ENCODE measurements around the gene GPD2. TPM values are rescaled to one million over a fixed set of nuclear protein-coding genes. Genes with fewer than 3 reads are reported as not detected.
A peak's percentile ranks its signal among the peaks of the same experiment; 100 is the strongest.

The GPD2 gene
- total and polyA plus RNA-seq, 2 of the 8 experiments (the other 6 are each of a cell fraction or from before 2014, with no cell fraction given) = 8.4 to 43.1 TPM

GRCh38 chr2:156435718-156436496, at the start of gene GPD2 (continued):
- TF ChIP-seq HDAC2 (IDR thresholded peaks at IDR 0.05; ENCODE audit: borderline replicate concordance in 1 of 2, low read depth in 2 of 2, low read length in 2 of 2) (0 out of 4 replicates have a peak, but pooled peaks of 1 of the 2 experiments have one; percentile 12), NANOG (IDR thresholded peaks at IDR 0.05; ENCODE audit: insufficient read depth, low read depth, low read length, poor library complexity, severe bottlenecking) (no peak), RAD21 (IDR thresholded peaks at IDR 0.05 in 1 of 2, conservative IDR thresholded peaks at IDR 0.05 in 1 of 2; ENCODE audit: low read depth in 2 of 2, low read length in 2 of 2) (0 out of 4 replicates have a peak, but pooled peaks of 1 of the 2 experiments have one; percentile 16), POLR2A (IDR thresholded peaks at IDR 0.05; ENCODE audit: control extremely low read depth in 1 of 2, low read depth in 2 of 2, low read length in 2 of 2) (peak; percentile 53 to 89), MAX (IDR thresholded peaks at IDR 0.05) (peak; percentile 76), E2F6 (IDR thresholded peaks at IDR 0.05) (peak; percentile 71), ASH2L (IDR thresholded peaks at IDR 0.05; ENCODE audit: low read length) (peak; percentile 96), TBP (IDR thresholded peaks at IDR 0.05; ENCODE audit: low read depth, low read length) (peak; percentile 34; the same call in 1 of the 2 replicates), PHF8 (conservative IDR thresholded peaks at IDR 0.05; ENCODE audit: low read depth, low read length) (peak; percentile 64), CREB1 (IDR thresholded peaks at IDR 0.05) (no peak), RBBP5 (IDR thresholded peaks at IDR 0.05; ENCODE audit: borderline replicate concordance, low read depth, low read length) (peak; percentile 78), YY1 (IDR thresholded peaks at IDR 0.05; ENCODE audit: low read depth, low read length) (peak; percentile 35; the same call in 1 of the 2 replicates)

Measured in H1 (cell line).